SK-N-SH (cell line): ENCODE results near the gene SLC17A9. TPM values are rescaled to one million over a fixed set of nuclear protein-coding genes. Genes with fewer than 3 reads are reported as not detected.

Experiments
- CTCF ChIA-PET: fragments of 300-600, 350-600 bp; formaldehyde crosslinking; extraction: SDS; loops from one replicate; lab custom pipeline; 2021; lab: Yijun Ruan, JAX
- POLR2A ChIA-PET: fragments of 350-600 bp; sonication (Branson Sonifier 250); formaldehyde crosslinking; extraction: SDS; loops from one replicate; lab custom pipeline; 2020; ENCODE audit warnings: antibody characterized with exemption, inconsistent platforms; lab: Yijun Ruan, JAX
- DNase-seq: peaks from one replicate; pipeline ENCODE4 v3.0.0; 2012
- H2AFZ ChIP-seq: fragments of 200-600 bp; sonication (generic); 2 replicates; pipeline ENCODE4 v1.8.1; 2016; ENCODE audit warnings: antibody characterized with exemption, mild to moderate bottlenecking, low read depth
- H3F3A ChIP-seq: fragments of 200-600 bp; sonication (generic); replicated peaks from 2 replicates; pipeline ENCODE3; 2016; ENCODE audit warnings: antibody characterized with exemption, mild to moderate bottlenecking; ENCODE audit not compliant: insufficient read depth
- H3K27ac ChIP-seq, 2 experiments: fragments of 200-500 bp in 1 of 2; fragments of 200-600 bp in 1 of 2; sonication (Bioruptor generic) in 1 of 2; sonication (generic), shearing (Covaris generic) in 1 of 2; 2 replicates each; pipeline versions ENCODE4 v1.5.1 to v1.6.1; 2014 to 2016; ENCODE audit warnings: low read depth in 2 of 2, inconsistent platforms in 1 of 2, low read length in 1 of 2, mild to moderate bottlenecking in 1 of 2, mixed read lengths in 1 of 2
- H3K27me3 ChIP-seq: fragments of 200-600 bp; sonication (generic), shearing (Covaris generic); 2 replicates; pipeline ENCODE4 v1.6.1; 2016; ENCODE audit warnings: mixed run types; ENCODE audit not compliant: insufficient read depth
- H3K36me3 ChIP-seq, 2 experiments: fragments of 200-500 bp in 1 of 2; fragments of 200-600 bp in 1 of 2; sonication (Bioruptor generic) in 1 of 2; sonication (generic) in 1 of 2; replicated peaks in 1 of 2; 2 replicates each; pipeline versions ENCODE3 to v1.5.1; 2014 to 2016; ENCODE audit warnings: low read length in 1 of 2, mild to moderate bottlenecking in 1 of 2; ENCODE audit not compliant: insufficient read depth in 2 of 2, control insufficient read depth in 1 of 2
- H3K4me1 ChIP-seq, 2 experiments: fragments of 200-500 bp in 1 of 2; fragments of 200-600 bp in 1 of 2; sonication (Bioruptor generic) in 1 of 2; sonication (generic), shearing (Covaris generic) in 1 of 2; 2 replicates each; pipeline versions ENCODE4 v1.5.1 to v1.6.1; 2014 to 2016; ENCODE audit warnings: low read depth in 1 of 2, low read length in 1 of 2, mixed run types in 1 of 2; ENCODE audit not compliant: insufficient read depth in 2 of 2, control insufficient read depth in 1 of 2
- H3K4me2 ChIP-seq: fragments of 200-600 bp; sonication (generic), shearing (Covaris generic); 2 replicates; pipeline ENCODE4 v1.6.1; 2017; ENCODE audit warnings: mixed run types
- H3K4me3 ChIP-seq, 2 experiments: fragments of 200-500 bp in 1 of 2; fragments of 200-600 bp in 1 of 2; sonication (Bioruptor generic) in 1 of 2; sonication (generic), shearing (Covaris generic) in 1 of 2; 2 replicates each; pipeline versions ENCODE4 v1.5.1 to v1.8.1; 2014 to 2016; ENCODE audit warnings: low read depth in 2 of 2, inconsistent platforms in 1 of 2, low read length in 1 of 2, mild to moderate bottlenecking in 1 of 2, mixed read lengths in 1 of 2, moderate library complexity in 1 of 2
- H3K79me2 ChIP-seq: fragments of 200-600 bp; sonication (generic); 2 replicates; pipeline ENCODE4 v1.8.1; 2017; ENCODE audit warnings: mild to moderate bottlenecking; ENCODE audit not compliant: insufficient read depth
- H3K9ac ChIP-seq: fragments of 200-600 bp; sonication (generic); 2 replicates; pipeline ENCODE4 v1.6.1; 2017; ENCODE audit warnings: mixed run types
- H3K9me2 ChIP-seq: fragments of 200-600 bp; sonication (generic); 2 replicates; pipeline ENCODE4 v1.6.1; 2017; ENCODE audit warnings: mixed run types
- H3K9me3 ChIP-seq: fragments of 200-600 bp; sonication (generic); 2 replicates; pipeline ENCODE4 v1.6.1; 2017; ENCODE audit warnings: mixed run types, mild to moderate bottlenecking, moderate library complexity
- H4K20me1 ChIP-seq: fragments of 200-600 bp; sonication (generic); 2 replicates; pipeline ENCODE4 v1.6.1; 2017; ENCODE audit warnings: mild to moderate bottlenecking, mixed run types; ENCODE audit not compliant: insufficient read depth
- CHD2 ChIP-seq: fragments of 150-350 bp; IDR thresholded peaks from 2 replicates; pipeline ENCODE4 v1.6.1; 2018; ENCODE audit warnings: low read length; ENCODE audit not compliant: partially characterized antibody
- GABPA ChIP-seq: IDR thresholded peaks from 2 replicates; pipeline ENCODE4 v1.4.0; 2012; ENCODE audit warnings: low read depth, mild to moderate bottlenecking
- MEF2A ChIP-seq: IDR thresholded peaks from 2 replicates; pipeline ENCODE4 v1.4.0; 2012; ENCODE audit warnings: low read depth, borderline replicate concordance
- MXI1 ChIP-seq: IDR thresholded peaks from 2 replicates; pipeline ENCODE4 v1.6.1; 2012; ENCODE audit warnings: mild to moderate bottlenecking, low read depth, low read length, improper control_type of control experiment
- NRF1 ChIP-seq: IDR thresholded peaks from 2 replicates; pipeline ENCODE4 v1.6.1; 2012; ENCODE audit warnings: low read depth, mild to moderate bottlenecking, low read length
- REST ChIP-seq: IDR thresholded peaks from 2 replicates; pipeline ENCODE4 v1.6.1; 2012; ENCODE audit warnings: mild to moderate bottlenecking, low read depth, low read length, moderate library complexity
- WGBS: methylation state at CpG from one replicate; pipeline ENCODE4 v1.1.6; 2017; ENCODE audit warnings: low lambda C conversion rate; 5-methylcytosine and 5-hydroxymethylcytosine counted together
- polyA plus RNA-seq, 3 experiments: library from polyadenylated mRNA; depleted of rRNA; stranded (reverse); fragments of >200 nt; gene quantifications; 2 replicates each; pipeline ENCODE4 v1.2.3, GENCODE V29; 2012

Gene SLC17A9
- polyA plus RNA-seq, 1 of the 3 experiments (the other 2 are of a cell fraction) = not detected

GRCh38 chr20:62914436-62914835, 38.1 kb upstream of the SLC17A9 start:
- Histone ChIP-seq H3K9ac (no peak overlapping the region), H3F3A (peaks cover 4% of the 10 kb centered on the region), H3K9me3 (no peaks in the 10 kb centered on the region), H2AFZ (no peak overlapping the region), H4K20me1 (peaks cover 95% of the 10 kb centered on the region), H3K4me1 (peaks cover 0 to 12% of the 10 kb centered on the region in 2 experiments; a peak in 2 of 4 replicates), H3K4me3 (no peak overlapping the region), H3K9me2 (no peaks in the 10 kb centered on the region), H3K79me2 (peaks cover 100% of the 10 kb centered on the region), H3K36me3 (peaks cover 32 to 42% of the 10 kb centered on the region in 2 experiments), H3K27me3 (no peaks in the 10 kb centered on the region), H3K27ac (peak overlapping the region in 1 of 2 experiments; percentile 11; a peak in 1 of 4 replicates), H3K4me2 (no peak overlapping the region)
- DNase-seq = no peak
- 96% methylated on average over 9 of the region's 9 CpGs for WGBS
- ChIA-PET CTCF (interaction anchor here (0.8 to 17.1 kb wide), 8 partner anchors 7 to 111 kb away, joined by 3 to 181 read pairs (median 4); partner anchors contain the start of gene DIDO1), POLR2A (interaction anchor here (1.0 kb wide), 1 partner anchor 24 kb away, joined by 4 read pairs; the partner anchor contains the start of gene GID8)
- no peak for TF ChIP-seq NRF1

GRCh38 chr20:62914970-62915457, 37.5 kb upstream of the SLC17A9 start:
- H3K79me2 ChIP-seq = peaks cover 100% of the 10 kb centered on the region
- peaks cover 0 to 13% of the 10 kb centered on the region in 2 experiments; a peak in 2 of 4 replicates for H3K4me1 ChIP-seq
- TF ChIP-seq MEF2A (no peak), MXI1 (no peak), GABPA (no peak), CHD2 (no peak), NRF1 (no peak), REST (no peak)
- WGBS = 90% methylated on average over 8 of the region's 8 CpGs
- H3K4me2 ChIP-seq = no peak overlapping the region
- H3K4me3 ChIP-seq = no peak overlapping the region
- POLR2A ChIA-PET = no interaction called here
- peaks cover 27 to 36% of the 10 kb centered on the region in 2 experiments for H3K36me3 ChIP-seq
- CTCF ChIA-PET = interaction anchor here (1.1 to 17.1 kb wide), 4 partner anchors 5 to 111 kb away, joined by 3 to 181 read pairs (median 127); partner anchors contain the start of gene DIDO1
- H4K20me1 ChIP-seq = peaks cover 95% of the 10 kb centered on the region
- H3K9ac ChIP-seq = no peak overlapping the region
- peak; percentile 49 for DNase-seq
- H2AFZ ChIP-seq = no peak overlapping the region
- no peaks in the 10 kb centered on the region for H3K27me3 ChIP-seq
- H3F3A ChIP-seq = peaks cover 4% of the 10 kb centered on the region
- H3K9me2 ChIP-seq = no peaks in the 10 kb centered on the region
- H3K27ac ChIP-seq = no peak overlapping the region
- no peaks in the 10 kb centered on the region for H3K9me3 ChIP-seq
